Activated CD8-positive, alpha-beta T cell treated with anti-CD3 and anti-CD28 coated beads for 36 hours (primary cell): ENCODE data around the gene TBL1XR1. TPM values are rescaled to one million over a fixed set of nuclear protein-coding genes. Genes with fewer than 3 reads are reported as not detected.

Experiments
- ATAC-seq: fragments of 200-7000 bp; cut with Tn5 transposase; one replicate; pipeline ENCODE4 v1.10.0; 2021; ENCODE audit warnings: mild to moderate bottlenecking, moderate library complexity
- CTCF ChIA-PET: fragments of 350-600 bp; sonication (Branson Sonifier 250); formaldehyde crosslinking; loops from one replicate; lab custom pipeline; 2021; ENCODE audit warnings: antibody characterized with exemption; lab: Charles Lee
- POLR2A ChIA-PET: fragments of 350-600 bp; sonication (Branson Sonifier 250); formaldehyde crosslinking; loops from one replicate; lab custom pipeline; 2021; ENCODE audit warnings: antibody characterized with exemption; lab: Charles Lee
- DNase-seq: peaks from one replicate; pipeline ENCODE4 v3.0.0-alpha.2; 2020
- H3K27ac Mint-ChIP-seq: one replicate; pipeline ENCODE4 v1.8.0; 2021; ENCODE audit warnings: mild to moderate bottlenecking, mixed read lengths
- H3K27me3 Mint-ChIP-seq: one replicate; pipeline ENCODE4 v1.8.0; 2021; ENCODE audit warnings: mixed read lengths
- H3K36me3 Mint-ChIP-seq: one replicate; pipeline ENCODE4 v1.8.0; 2021; ENCODE audit warnings: low read depth, mixed read lengths
- H3K4me1 Mint-ChIP-seq: one replicate; pipeline ENCODE4 v1.8.0; 2021; ENCODE audit warnings: low read depth, mixed read lengths
- H3K4me3 Mint-ChIP-seq: one replicate; pipeline ENCODE4 v1.8.0; 2021; ENCODE audit warnings: mild to moderate bottlenecking, moderate library complexity, mixed read lengths
- H3K9me3 Mint-ChIP-seq: one replicate; pipeline ENCODE4 v1.8.0; 2021; ENCODE audit warnings: mixed read lengths
- intact Hi-C: fragments of 100-400 bp; cut with micrococcal nuclease; formaldehyde crosslinking; loops from one replicate; pipeline ENCODE4 v1.10.0; 2022
- total RNA-seq, 2 experiments: library from RNA; stranded (reverse); gene quantifications; one replicate each; pipeline ENCODE4 v1.2.3, GENCODE V29; 2021
- TF ChIP-seq, protein P1 (sequence below): fragments of 200-600 bp; IDR thresholded peaks from one replicate; pipeline ENCODE4 v1.8.0; 2022; ENCODE audit warnings: antibody characterized with exemption, mild to moderate bottlenecking

The TBL1XR1 gene
- total RNA-seq, 2 experiments from 2014 or later = 153 to 158 TPM

DNA sequence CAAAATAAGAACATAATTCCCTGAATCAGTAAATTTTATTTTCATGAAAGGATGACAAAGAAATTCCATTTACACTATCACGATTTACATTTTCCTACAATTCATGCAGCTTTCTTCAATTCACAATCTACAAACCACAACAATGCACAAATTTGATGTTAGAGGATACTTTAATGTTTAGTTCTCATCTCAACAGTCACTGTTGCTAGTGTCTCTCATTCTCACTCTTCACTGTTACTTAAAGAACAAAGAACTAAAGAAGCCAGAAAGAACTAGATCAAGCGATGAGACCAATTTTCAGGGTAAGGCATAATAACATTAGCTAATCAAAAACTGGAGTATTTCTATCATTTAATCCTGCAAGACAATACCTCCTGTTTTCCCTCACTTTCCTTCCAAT, 73.5 kb downstream of the TBL1XR1 start:
- Mint-ChIP-seq H3K4me3 (no peak overlapping the region), H3K36me3 (peaks cover 37% of the 10 kb centered on the region), H3K9me3 (peaks cover 4% of the 10 kb centered on the region), H3K27ac (peak overlapping the region; percentile 62), H3K4me1 (peaks cover 83% of the 10 kb centered on the region), H3K27me3 (no peaks in the 10 kb centered on the region)
- DNase-seq (no peak), ATAC-seq (peak; percentile 34)
- CTCF ChIA-PET = interaction anchor here (1.1 kb wide), 1 partner anchor 71 kb away, joined by 3 read pairs; no protein-coding TSS in a partner anchor
- POLR2A ChIA-PET = interaction anchor here (1.9 kb wide), 1 partner anchor 27 kb away, joined by 4 read pairs; no protein-coding TSS in a partner anchor
- TF ChIP-seq, protein P1, sequence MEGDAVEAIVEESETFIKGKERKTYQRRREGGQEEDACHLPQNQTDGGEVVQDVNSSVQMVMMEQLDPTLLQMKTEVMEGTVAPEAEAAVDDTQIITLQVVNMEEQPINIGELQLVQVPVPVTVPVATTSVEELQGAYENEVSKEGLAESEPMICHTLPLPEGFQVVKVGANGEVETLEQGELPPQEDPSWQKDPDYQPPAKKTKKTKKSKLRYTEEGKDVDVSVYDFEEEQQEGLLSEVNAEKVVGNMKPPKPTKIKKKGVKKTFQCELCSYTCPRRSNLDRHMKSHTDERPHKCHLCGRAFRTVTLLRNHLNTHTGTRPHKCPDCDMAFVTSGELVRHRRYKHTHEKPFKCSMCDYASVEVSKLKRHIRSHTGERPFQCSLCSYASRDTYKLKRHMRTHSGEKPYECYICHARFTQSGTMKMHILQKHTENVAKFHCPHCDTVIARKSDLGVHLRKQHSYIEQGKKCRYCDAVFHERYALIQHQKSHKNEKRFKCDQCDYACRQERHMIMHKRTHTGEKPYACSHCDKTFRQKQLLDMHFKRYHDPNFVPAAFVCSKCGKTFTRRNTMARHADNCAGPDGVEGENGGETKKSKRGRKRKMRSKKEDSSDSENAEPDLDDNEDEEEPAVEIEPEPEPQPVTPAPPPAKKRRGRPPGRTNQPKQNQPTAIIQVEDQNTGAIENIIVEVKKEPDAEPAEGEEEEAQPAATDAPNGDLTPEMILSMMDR = no peak
- intact Hi-C loops = no loop called here

DNA sequence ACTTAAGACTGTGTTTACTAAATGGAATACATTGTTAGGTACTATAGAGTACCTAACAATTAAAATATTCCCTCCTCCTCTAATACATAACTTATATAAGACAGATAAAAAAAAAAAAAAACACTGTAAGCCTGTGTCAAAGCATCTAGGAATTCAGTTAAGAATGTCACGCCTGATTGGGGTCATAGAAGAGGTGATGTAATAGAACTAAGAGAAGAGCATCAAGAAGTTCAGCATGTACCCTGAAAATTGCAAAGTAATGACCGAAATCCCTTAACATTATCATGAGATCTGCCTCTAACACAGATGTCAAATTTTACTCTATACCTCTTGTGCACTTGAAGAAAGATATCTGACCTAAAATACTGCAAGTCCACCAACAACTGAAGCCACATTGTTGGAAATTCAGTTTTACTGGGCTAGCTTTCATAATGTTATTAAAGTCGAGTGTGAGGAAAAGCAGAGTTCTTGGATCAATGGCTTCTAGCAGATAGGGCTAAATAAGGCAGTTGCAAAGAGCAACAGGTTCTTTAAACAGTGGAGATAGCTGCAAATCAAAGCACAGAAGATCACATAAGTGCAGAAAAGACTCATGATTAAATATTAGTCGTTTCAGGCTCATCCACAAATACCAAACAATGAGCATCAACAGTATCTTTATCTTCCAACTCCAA, 75.0 kb downstream of the TBL1XR1 start:
- no peak overlapping the region for H3K4me3 Mint-ChIP-seq
- H3K9me3 Mint-ChIP-seq = peaks cover 4% of the 10 kb centered on the region
- H3K4me1 Mint-ChIP-seq = peaks cover 85% of the 10 kb centered on the region
- H3K27ac Mint-ChIP-seq = no peak overlapping the region
- H3K27me3 Mint-ChIP-seq = no peaks in the 10 kb centered on the region
- ChIA-PET POLR2A (no interaction called here), CTCF (no interaction called here)
- intact Hi-C loops = no loop called here
- H3K36me3 Mint-ChIP-seq = peaks cover 38% of the 10 kb centered on the region
- ATAC-seq = no peak
- TF ChIP-seq, protein P1 = no peak
- no peak for DNase-seq

DNA sequence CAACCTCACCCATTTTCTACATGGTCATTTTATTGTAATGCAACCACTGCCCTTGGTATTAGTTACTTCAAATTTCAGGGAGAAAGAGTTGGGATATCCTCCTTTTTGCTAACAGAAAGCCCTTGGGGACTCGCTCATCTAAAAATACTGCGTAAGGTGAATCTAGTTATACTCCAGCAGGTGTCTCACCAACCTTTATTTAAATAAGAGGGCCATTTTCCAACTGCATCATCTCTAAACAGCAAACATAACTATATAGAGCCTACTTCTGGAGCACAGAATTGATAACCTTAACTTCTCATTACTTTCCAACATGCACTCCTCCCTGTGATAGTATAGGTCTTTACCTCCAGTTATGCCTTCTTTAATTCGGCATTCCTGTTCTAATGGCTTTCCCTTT, 77.5 kb downstream of the TBL1XR1 start:
- intact Hi-C loops = no loop called here
- Mint-ChIP-seq H3K4me3 (no peak overlapping the region), H3K27me3 (no peaks in the 10 kb centered on the region), H3K27ac (no peak overlapping the region), H3K4me1 (peaks cover 79% of the 10 kb centered on the region), H3K36me3 (peaks cover 44% of the 10 kb centered on the region), H3K9me3 (peaks cover 7% of the 10 kb centered on the region)
- POLR2A ChIA-PET = no interaction called here
- TF ChIP-seq, protein P1 = no peak
- CTCF ChIA-PET = interaction anchor here (1.2 to 1.3 kb wide), 2 partner anchors 15 to 50 kb away, joined by 3 read pairs; no protein-coding TSS in a partner anchor
- ATAC-seq = no peak
- DNase-seq = no peak

DNA sequence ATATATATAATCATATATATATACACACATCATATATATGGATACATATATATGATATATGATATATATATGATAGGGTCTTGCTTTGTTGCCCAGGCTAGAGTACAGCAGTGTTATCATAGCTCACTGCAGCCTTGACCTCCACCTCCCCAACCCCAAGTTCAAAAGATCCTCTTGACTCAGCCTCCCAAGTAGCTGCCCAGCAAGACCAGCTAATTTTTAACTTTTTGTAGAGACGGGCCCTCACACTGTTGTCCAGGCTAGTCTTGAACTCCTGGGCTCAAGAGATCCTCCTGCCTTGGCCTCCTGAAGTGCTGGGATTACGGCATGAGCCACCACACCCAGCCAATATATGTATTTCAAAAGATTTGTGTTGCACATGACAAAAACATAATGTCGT, 83.0 kb downstream of the TBL1XR1 start:
- no peak for DNase-seq
- intact Hi-C loops = no loop called here
- no peak overlapping the region for H3K27ac Mint-ChIP-seq
- peaks cover 72% of the 10 kb centered on the region for H3K4me1 Mint-ChIP-seq
- TF ChIP-seq, protein P1 = no peak
- H3K27me3 Mint-ChIP-seq = no peaks in the 10 kb centered on the region
- peaks cover 24% of the 10 kb centered on the region for H3K36me3 Mint-ChIP-seq
- ChIA-PET POLR2A (interaction anchor here (0.6 kb wide), 1 partner anchor 1015 kb away, joined by 5 read pairs; no protein-coding TSS in a partner anchor), CTCF (interaction anchor here (1.1 kb wide), 1 partner anchor 8 kb away, joined by 3 read pairs; no protein-coding TSS in a partner anchor)
- ATAC-seq = no peak
- H3K9me3 Mint-ChIP-seq = peaks cover 3% of the 10 kb centered on the region
- no peak overlapping the region for H3K4me3 Mint-ChIP-seq

DNA sequence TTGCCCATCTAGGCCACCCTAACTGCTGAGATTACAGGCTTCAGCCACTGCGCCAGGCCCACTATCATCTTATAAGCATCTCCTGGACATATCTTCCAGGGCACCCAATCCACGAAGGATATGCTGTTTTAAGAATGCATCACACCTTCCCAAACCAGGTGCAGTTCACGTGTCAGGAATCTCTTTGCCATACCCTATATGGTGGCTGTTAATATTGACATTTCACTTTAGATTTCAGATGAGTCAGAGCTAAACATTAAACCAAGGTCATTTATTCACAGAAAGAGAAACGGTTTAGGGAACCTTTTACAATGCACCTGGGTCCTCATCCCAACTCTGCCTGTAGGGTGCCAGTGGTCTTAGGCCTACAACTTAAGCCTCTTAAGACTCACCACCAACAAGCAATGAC, 85.7 kb downstream of the TBL1XR1 start:
- Mint-ChIP-seq H3K27ac (peak overlapping the region; percentile 53), H3K36me3 (peaks cover 17% of the 10 kb centered on the region), H3K4me3 (no peak overlapping the region), H3K27me3 (no peaks in the 10 kb centered on the region), H3K4me1 (peaks cover 71% of the 10 kb centered on the region), H3K9me3 (peaks cover 3% of the 10 kb centered on the region)
- intact Hi-C loops = no loop called here
- TF ChIP-seq, protein P1 = no peak
- ATAC-seq (peak; percentile 35), DNase-seq (no peak)
- CTCF ChIA-PET = interaction anchor here (0.9 to 1.5 kb wide), 2 partner anchors 9 to 12 kb away, joined by 3 to 5 read pairs; no protein-coding TSS in a partner anchor
- POLR2A ChIA-PET = interaction anchor here (0.7 to 1.6 kb wide), 3 partner anchors 35 to 53 kb away, joined by 3 to 4 read pairs (median 4); no protein-coding TSS in a partner anchor
